HG03280 (cell line): ENCODE measurements around the gene SH2D4B.
A peak's percentile ranks its signal among the peaks of the same experiment; 100 is the strongest.

Experiments
- ATAC-seq: cut with Tn5 transposase; IDR thresholded peaks from one replicate; pipeline ENCODE4 v1.9.1; 2021; ENCODE audit warnings: mild to moderate bottlenecking, moderate library complexity; ENCODE audit not compliant: unreplicated experiment

The SH2D4B gene

GRCh38 chr10:80674809-80675208 lies 137.1 kb downstream of the SH2D4B start:
- ATAC-seq, result no peak

GRCh38 chr10:80681142-80681541 lies 143.4 kb downstream of the SH2D4B start:
- ATAC-seq, result no peak

GRCh38 chr10:80684259-80684658 lies 146.6 kb downstream of the SH2D4B start:
- peak; percentile 66 for ATAC-seq

DNA sequence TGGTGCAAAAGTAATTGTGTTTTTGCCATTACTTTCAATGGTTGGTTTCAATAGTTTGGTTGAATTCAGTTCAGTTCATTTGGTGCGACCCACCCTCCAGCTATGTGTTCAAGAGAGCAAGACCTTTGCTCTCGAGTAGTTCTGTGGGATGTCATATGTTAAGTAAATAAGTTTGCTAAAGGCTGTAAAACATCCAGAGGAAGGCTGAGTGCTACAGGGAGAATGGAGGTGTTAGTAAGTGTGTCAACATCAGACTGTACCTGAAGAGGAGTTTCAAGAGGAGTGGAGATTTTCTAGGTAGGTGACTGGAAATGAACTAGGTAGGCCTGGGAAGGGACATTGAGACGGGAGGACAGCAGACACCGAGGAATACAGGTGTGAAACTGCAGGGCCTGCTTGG lies 147.7 kb downstream of the SH2D4B start:
- no peak for ATAC-seq

DNA sequence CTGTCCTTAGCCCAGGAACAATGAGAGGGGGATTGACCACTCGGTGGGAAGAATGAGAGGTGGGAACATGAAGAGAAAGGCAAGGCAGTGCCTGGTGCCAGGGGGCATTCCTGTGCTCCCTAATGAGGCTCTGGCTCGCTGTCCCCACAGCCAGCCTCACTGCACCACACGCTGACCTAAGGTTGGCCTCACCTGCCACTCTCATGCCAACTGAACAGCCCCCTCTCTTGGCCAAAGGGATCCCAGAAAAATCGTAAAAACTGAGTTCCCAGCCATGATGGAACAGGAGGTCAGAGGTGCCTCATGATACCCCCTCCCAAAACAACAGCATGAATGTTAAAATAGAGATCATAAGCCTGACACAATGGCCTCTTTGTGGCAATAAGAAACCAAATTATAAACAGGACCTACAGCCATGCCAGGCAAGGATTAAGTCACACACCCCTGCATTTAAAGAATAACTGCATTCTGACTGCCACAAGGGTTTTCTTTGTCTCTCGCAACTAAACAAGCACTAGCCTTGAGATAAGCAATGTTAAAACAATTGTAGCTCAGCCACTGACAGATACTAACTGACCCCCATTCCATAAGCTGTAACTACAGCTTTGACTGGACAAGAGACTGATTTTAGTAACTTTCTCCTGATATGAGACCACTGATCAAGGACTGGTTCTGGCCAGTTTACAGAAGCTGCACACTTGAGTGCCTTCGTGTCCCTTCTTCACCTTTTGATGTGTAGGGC lies 149.2 kb downstream of the SH2D4B start:
- no peak for ATAC-seq

DNA sequence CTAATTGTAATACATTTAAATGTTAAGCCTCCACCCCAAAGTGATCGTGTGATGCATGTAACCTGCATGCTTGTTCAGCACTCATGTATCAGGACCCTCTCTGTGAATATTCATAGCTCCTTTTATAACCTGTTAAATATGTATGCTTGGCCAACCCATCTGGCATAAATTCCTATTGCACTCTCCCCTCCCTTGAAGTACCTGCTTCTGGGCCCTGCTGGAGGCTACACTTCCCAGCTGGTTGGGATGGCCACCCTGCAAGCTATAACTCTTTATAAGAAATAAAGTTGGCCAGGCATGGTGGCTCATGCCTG lies 149.7 kb downstream of the SH2D4B start:
- ATAC-seq, result no peak

- no peak for ATAC-seq
Measured at GRCh38 chr10:80690434-80690833, 152.7 kb downstream of the SH2D4B start.

GRCh38 chr10:80691441-80691840 lies 153.7 kb downstream of the SH2D4B start:
- no peak for ATAC-seq

DNA sequence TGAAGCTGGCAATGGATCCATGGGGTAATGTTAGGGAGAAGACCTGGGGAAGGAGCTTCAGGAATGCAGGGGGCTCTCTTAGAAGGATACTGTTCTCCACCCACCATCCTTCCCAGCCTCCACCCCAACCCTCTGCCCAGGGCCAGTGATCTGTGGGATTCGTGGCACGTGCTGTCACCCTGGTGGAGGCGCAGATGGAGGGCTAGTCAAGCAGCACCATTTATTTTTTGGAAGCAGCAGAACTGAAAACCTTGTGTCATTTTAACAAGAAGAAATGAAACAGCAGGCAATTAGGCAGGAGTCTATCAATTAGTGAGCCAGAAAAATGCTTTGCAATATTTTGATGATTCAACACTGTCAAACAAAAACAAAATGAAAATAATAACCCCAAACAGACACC lies 155.9 kb downstream of the SH2D4B start:
- no peak for ATAC-seq

DNA sequence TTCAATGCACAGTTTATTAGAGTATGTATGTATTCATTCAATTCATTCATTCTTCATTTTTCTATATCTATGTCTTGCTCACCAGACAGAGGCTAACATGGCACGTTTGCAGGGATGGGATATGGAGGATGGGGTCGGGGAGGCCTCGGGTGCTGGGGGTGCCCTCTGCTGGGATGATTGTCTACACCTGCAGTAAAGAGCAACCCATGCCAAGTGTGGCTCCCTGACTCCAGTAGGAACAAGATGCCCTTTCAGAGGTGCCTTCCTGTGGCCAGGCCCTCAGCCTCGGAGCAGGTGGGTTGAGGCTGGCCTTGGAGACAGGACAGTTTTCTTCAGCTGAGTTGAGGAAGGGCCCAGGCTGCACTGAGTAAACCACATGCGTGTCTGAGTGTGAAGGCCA lies 157.2 kb downstream of the SH2D4B start:
- ATAC-seq, result no peak
